ENCODE results near the gene USP43.
A peak's percentile ranks its signal among the peaks of the same experiment; 100 is the strongest.
"Not testable (repeated sequence)": the region's sequence is repeated elsewhere in the genome, so short reads cannot be mapped to it uniquely, and the experiment has no call there.

USP43 gene

DNA sequence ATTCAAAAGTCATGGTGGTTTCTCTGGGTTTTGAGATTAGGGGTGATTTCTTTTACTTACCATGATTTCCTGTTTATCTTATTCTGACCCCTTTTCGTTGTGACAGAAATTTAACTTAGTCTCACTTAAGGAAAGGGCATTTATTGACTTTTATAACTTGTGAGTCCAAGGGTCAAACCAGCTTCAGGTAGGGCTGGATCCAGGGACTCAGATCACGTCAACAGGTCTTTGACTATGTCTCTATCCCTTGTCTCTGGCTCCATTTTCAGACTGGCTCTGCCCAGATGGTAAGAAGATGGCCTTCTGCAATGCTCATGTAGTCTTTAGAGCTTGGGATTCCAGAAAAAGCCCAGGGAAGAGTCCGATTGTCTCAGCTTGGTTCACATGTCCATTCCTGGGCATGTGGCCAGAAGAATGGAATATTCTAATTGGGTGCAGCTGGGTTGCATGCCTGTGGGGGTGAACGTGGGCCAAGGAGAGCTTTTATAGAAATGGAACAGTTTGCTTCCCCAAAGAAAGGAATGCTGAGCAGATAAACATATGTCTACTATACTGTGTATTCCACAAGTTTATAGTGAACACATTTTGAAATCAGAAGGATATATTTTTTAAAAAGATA lies 13.4 kb downstream of the USP43 start:
- DNase-seq (ENCODE audit: low spot score): no peak

DNA sequence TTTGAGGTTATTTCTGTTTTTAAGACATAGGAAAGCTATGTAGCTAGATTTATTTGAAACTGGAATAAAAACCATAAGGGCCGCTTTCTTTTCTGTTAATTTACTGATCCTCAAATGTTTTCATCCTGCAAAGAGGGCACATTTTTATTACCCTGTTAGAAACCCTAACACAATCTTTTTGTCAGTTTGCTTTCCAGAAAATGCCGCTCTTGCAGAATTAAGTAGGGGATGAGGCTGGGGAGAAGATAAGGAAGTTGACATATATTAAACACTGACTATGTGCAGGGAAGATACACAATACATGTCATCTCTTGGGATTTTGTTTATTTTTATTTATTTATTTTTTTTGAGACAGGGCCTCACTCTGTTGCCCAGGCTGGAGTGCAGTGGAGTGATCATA lies 15.7 kb downstream of the USP43 start:
- no peak for DNase-seq (ENCODE audit: low spot score)

DNA sequence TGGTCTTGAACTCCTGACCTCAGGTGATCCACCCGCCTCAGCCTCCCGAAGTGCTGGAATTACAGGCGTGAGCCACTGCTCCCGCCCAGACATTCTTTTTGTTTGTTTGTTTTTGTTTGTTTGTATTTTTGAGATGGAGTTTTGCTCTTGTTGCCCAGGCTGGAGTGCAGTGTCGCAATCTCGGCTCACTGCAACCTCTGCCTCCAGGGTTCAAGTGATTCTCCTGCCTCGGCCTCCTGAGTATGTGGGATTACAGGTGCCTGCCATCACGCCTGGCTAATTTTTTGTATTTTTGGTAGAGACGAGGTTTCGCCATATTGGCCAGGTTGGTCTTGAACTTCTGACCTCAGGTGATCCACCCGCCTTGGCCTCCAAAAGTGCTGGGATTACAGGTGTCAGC lies 18.2 kb downstream of the USP43 start:
- DNase-seq (ENCODE audit: low spot score): not testable (repeated sequence)

DNA sequence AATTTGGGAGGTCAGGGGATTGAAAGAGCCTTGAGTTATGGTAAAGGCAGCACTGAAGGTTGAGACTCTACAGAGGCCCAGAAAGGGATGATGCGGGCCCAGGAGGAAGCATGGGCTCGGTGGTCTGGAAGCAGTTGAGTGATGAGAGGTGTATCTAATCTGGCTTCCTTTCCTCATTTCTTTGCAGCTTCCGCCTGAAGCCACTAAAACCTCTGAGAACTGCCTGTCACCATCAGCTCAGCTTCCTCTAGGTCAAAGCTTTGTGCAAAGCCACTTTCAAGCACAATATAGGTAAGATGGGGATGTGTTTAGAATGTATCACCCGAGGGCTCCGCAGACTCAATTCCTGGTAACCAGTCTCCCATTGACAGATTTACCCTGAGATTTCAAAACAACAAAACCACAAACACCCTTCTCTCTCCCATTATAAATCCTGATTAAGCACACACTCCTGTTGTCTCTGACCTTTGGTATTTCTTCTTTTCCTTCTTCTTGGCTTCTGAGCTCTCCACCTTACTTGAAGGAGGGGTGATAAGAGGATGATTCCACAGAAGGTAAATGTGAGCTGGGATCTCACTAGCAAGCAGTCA lies 21.2 kb downstream of the USP43 start:
- no peak for DNase-seq (ENCODE audit: low spot score)

DNA sequence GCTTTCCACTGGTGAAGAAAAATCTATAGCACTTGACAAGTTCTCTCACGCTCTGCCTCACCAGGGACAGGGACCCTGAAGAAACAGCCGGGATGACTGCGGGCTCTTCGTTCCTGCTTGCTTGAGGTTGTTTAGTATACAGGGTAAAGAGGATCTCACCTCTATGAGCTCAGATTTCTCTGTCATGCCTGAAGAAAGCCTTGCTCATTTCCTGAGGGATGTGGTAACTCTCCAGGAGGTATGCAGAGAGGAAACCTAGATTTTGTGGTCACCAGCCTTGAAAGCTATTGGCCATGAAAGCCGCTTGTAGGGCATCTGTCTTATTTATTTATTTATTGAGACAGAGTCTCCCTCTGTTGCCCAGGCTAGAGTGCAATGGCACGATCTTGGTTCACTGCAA lies 23.2 kb downstream of the USP43 start:
- DNase-seq (ENCODE audit: low spot score): peak; percentile 95

DNA sequence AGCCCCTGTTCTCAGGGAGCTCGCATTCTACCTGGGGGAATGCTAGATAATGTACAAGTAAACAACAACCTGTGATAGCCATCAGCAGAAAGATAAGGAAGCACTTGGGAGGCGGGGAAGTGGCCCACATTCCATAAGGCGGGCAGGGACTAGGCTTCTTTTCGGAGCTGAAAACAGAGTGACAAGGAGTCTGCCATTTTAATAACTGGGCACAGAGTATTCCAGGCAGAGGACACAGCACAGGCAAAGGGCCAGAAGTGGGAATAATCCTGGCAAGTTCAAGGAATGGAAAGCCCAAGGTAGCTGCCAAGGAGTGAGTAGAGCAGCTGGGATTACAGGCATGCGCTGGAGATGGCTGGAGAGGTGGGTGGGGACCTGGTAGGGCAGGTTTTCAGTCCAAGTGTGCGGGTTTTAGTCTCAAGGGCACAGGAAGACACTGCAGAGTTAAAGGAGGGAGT lies 24.3 kb downstream of the USP43 start:
- DNase-seq (ENCODE audit: low spot score): no peak

DNA sequence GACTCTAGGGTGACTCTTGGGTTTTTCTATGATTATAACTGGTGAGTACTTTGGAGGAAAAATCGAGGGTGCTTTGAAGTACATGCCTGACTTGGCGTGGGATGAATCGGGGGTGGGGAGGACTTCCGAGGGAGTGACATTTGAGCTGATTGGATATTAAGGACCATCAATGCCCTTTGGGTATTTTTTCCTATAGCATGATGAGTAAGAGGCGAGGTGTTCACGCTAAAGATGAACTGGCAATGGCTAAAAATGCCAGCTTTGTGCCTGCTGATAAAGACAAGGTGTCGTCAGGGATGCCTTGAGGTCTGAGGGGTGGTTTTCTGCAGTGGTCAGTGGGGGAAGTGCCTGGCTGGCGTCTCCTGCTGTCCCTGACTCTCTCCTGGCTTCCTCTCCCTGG lies 25.3 kb downstream of the USP43 start:
- no peak for DNase-seq (ENCODE audit: low spot score)

DNA sequence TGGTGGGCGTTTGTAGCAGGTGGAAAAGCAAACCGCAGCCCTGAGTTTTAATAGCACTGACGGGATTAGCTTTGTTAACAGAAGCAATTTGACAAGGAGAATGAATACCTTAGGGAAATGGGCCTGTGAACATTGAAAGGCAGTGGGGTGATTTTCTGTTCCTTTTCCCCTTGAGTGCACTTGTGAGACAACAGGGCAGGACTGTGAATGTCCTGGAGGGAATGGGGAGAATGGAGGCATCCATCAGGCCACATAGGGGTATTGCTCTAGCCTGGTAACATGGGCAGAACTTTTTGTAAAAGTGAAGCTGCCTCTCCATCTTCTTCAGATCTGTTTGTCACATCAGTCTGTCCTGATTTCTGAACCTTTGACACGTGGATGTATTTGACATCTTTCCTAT lies 26.2 kb downstream of the USP43 start:
- DNase-seq (ENCODE audit: low spot score): no peak

DNA sequence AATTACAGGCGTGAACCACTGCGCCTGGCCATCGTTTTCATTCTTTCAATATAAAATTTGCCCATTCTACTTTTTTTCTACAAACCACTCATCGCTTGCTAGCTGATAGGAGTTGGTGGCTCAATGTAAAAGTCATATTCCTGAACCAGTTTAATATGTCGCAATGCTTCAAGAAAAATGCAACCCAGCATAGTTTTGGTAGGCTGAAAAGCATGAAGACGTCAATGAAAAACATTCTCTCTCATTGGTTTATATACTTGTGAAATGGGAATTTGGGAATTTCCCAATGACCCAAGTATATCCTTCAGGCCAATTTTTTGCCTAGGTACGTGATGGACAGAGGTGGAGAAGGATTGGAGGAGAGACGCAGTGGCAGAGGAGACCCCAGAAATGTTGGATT lies 26.9 kb downstream of the USP43 start:
- no peak for DNase-seq (ENCODE audit: low spot score)

DNA sequence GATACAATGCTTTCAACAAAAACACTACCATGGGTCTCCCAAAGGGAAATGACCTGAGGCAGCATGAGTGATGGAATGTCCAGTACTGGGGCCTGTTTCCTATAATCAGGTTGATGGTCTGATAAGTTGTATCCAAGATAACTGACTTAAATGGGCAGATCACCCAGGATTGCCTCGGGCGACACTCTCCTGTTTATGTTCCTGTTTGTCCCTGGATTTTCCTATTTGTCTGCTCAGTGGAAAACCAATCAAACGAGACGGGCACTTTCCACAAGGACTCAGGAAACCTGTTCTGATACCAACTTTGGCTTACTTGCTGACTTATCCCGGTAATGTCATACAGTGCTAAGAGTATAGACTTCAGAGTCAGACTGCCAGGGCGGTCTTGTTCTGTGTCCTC lies 27.4 kb downstream of the USP43 start:
- no peak for DNase-seq (ENCODE audit: low spot score)

DNA sequence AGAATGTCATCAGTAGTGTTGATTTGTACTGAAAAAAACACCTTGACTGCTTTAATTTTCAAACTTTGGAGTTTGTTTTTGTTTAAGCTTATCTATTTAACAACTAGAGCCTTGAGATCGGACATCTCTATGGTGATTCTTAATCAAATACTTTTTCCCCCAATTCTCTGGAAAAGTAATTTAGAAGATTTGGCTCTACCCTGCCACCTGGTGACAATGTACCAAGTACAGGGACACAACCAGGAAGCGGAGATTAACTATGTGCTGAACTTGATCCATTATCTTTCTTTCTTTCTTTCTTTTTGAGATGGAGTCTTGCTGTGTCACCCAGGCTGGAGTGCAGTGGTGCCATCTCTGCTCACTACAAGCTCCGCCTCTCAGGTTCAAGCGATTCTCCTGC lies 30.8 kb downstream of the USP43 start:
- peak; percentile 10 for DNase-seq (ENCODE audit: low spot score)

DNA sequence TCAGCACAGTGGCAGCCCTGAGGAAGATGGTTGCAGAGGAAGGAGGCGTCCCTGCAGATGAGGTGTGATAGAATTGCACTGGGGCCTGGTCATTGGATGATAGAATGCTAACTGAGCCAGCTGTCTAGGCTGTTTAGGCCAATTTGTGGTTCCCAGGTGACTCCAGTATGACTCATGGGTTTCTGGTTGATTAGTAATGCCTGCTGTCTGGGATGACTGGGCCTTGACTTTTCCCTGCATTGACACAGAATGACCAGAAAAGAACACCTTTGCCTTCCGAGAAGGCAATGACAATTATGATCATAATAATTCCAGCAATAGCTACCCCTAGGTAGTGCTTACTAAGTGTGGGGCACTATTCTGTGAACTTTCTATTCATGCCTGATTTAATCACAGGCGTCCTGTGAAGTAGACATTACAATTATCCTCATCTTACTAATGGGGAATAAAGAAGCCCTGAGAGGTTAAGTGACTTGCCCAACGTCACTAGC lies 31.5 kb downstream of the USP43 start:
- DNase-seq (ENCODE audit: low spot score): peak; percentile 98

DNA sequence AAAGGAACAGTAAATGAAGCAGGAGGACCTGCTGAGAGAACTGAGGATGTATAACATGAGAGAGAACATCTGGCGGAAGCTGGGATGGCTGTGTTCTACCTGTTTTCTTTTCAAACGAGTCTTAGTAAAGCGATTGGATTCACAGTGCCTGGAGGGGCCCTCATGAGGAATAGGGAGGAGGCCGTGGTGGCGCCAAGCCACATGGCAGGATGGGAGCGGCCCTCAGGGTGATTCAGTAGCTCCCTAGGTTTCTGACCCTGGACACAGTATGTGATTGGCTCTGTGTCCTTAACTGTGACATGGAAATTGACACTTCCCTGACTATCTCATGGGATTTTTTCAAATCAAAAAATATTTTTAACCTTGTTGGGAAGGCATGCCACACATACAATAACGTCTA lies 32.1 kb downstream of the USP43 start:
- peak; percentile 64 for DNase-seq (ENCODE audit: low spot score)

DNA sequence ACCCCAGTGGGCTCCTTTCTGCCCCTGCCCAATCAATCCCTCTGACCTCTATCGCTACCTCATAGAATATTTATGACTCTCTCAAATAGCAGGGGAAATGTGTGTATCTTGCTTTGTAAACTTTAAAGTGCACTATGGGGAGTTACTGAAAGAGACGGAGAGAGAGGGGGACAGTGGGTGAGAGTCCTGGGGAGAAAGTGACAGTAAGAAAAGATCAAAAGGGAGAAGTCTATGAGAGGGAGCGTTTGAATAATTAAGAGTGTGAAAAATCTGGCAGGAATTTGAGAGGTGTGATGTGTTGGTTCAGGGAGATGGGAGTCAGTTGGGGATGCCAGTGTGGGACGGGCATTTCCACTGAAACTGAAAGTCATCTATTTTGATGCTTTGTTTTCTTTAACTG lies 32.6 kb downstream of the USP43 start:
- no peak for DNase-seq (ENCODE audit: low spot score)

DNA sequence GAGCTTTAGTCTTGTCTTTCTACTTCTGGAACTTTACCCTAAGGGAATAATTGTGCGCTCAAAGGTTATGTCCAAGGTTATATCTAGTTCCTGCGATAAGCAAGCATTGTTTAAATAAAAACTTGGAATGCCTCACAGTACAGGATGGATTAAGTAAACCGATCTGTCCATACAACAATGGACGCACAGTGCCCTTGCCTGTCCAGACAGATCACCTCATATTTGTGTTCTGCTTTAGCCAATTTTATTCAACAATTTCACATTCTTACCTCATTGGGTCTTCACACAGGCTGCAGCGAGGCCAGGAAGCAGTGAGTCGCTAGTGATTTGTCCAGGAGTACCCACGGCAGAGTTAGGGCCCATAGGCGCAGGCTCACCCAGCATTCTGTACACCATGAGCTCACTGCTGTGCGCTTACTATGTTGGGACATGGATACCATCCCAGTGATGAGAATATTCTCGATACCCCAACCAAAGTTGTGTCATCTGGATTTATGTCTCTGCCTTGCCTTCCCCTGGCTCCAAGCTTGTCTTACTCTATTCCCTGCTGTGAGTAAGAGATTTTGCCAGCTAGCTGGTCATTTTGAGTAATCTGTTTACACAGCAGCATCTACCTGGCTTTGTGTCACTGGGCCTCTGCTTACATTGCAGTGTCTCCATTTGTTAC lies 39.8 kb downstream of the USP43 start:
- no peak for DNase-seq (ENCODE audit: low spot score)

DNA sequence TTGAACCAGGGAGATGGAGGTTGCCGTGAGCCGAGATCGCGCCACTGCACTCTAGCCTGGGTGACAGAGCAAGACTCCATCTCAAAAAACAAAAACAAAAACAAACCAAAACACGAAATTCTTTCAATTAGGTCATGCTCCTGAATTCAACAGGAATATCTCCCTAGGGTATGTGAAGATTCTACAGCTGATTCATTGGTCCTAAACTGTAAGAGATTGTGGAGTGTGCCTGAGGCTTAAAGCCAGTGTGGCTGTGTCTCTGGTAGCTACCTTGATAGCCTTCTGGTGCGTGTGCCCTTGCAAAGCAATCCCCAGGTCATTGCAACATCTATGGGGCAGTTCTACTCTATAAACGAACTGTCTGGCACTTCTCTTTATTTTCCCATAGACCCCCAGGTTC lies 48.4 kb downstream of the USP43 start:
- DNase-seq (ENCODE audit: low spot score): no peak

DNA sequence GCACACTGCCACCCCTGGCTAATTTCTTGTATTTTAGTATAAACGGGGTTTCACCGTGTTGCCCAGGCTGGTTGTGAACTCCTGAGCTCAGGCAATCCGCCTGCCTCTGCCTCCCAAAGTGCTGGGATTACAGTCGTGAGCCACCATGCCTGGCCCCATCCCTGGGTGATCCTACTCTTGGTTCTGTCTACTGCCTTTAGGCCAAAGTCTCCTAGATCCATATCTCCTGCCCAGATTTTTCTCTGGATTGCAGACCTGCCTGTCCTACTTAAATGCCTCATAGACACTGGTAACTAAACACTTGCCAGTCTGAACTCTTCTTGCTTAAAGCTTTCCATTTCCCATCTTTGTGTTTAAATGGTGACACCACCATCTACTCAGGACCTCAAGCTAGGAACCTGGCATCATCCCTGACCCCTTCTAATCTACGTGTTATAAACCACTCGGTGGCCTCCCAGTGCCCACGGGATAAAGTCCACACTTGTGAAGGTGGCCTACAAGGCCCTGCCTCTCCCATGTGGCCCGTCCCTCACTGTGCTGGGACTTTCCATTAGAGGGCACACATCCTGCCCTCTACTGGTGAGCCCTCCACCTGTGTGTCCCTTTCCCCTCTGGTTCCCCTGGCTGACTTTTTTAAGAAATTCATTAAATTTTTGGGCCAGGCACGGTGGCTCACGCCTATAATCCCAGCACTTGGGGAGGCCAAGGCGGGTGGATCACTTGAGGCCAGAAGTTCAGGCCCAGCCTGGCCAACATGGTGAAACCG lies 51.1 kb downstream of the USP43 start:
- no peak for DNase-seq (ENCODE audit: low spot score)

DNA sequence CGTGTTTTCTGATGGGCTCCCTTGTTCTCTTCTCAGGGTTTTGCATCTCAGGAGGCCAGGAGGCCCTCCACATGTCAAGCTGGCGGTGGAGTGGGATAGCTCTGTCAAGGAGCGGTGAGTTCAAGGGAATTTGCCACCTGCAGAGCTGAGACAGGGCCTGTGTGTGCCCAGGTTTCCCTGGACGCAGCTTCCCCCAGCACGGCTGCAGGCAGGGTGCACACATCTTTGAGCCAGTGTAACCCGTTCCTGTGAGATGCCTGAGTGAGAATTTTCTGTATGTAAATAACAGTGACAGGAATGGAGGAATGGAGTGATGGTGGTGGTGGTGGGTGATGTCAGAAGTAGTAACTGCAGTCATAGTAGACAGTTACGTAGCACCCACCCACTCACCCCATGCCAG lies 54.8 kb downstream of the USP43 start:
- no peak for DNase-seq (ENCODE audit: low spot score)

DNA sequence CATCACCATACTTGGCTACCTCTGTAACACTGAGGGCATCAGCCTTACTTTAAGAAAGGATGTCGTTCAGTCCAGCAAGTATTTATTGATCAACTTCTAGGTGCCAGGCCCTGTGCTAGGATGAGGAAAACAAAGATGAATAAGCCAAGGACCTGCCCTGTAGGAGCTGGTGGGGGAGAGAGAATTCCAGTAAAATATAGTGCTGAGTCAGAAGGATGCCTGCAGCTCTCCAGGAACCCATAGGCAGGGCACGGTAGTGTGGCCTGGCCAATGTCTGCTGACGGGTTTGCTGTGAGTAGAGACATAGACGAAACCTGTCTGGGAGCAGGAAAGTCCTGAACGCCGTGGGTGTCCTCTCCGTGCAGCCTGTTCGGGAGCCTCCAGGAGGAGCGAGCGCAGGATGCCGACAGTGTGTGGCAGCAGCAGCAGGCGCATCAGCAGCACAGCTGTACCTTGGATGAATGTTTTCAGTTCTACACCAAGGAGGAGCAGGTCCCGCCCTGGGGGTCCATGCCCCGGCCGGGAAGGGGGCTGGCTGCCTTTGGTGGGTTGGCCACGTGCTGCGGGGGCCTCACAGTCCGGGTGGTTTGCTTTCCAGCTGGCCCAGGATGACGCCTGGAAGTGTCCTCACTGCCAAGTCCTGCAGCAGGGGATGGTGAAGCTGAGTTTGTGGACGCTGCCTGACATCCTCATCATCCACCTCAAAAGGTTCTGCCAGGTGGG lies 55.6 kb downstream of the USP43 start:
- DNase-seq (ENCODE audit: low spot score): no peak

DNA sequence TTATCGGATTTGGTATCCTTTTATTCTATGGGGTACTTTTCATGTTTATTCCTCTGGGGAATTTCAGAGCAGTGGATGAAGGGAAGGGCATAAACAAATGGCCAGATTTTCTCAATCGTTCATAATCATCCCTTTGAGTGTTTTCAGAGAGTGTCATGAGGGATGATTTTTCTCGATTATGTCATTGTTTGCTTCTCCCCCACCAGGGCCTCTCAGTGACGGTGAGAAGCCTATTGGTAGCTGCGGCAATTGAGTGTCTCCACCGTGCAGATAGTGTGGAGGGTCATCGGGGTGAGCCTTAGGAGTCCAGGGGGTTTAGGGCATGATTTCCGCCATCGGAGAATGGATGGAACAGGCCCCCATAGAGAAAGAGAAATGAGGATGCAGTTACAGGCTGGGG lies 57.2 kb downstream of the USP43 start:
- no peak for DNase-seq (ENCODE audit: low spot score)

DNA sequence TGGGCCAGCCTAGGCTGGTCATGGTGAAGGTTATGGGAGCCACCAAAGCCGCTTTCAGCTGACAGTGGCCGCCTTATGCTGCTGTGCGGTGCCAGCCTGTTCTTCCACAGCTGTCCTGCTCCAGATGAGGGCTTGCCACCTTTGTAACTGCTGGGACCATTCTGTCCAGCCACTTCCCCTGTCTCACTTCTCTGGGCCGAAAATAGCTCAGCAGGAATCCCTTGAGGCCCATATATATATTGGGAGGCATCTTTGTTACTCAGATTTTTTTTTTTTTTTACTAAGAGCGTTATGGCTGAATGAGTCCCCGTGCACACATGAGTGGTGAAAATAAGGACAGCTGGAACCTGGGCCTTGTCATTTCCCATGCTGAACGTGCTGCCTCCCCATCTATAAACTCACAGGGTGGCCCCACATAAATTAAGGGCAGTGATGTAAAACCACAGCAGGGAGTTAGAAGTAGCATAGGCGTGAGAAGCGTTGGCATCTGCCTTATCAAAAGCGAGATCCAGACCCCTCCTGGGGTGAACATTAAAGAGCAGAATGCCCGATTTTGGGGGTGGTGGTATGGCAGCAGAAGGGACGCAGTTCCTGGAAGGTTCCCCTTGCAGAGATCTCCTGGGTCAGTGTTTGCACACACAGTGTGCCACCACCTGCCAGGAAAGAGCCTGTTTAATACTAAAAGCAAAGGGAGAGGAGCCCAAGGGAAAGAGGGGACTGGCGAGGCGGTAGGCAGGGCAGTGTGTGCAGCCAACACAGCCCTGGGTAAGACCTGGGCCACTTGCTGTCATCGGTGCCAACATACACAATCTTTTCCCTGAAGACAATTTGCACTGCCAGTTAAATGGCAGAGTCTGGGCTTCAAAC lies 57.8 kb downstream of the USP43 start:
- no peak for DNase-seq (ENCODE audit: low spot score)

Data from kidney tubule cell (primary cell).